MM.1S (cell line): Measurements from ENCODE around the gene AGBL1.

ENCODE experiments used
- DNase-seq: peaks from one replicate; pipeline ENCODE4 v3.0.0-alpha.2; 2015
- H2AFZ ChIP-seq: fragments of 300-600 bp; sonication (generic); 2 replicates; pipeline ENCODE4 v1.6.0; 2016; ENCODE audit warnings: antibody characterized with exemption, low read length
- H3F3A ChIP-seq: fragments of 300-600 bp; sonication (generic); 2 replicates; pipeline ENCODE4 v1.6.1; 2016; ENCODE audit warnings: mild to moderate bottlenecking, antibody characterized with exemption, low read length, moderate library complexity, mixed read lengths; ENCODE audit not compliant: insufficient read depth
- H3K27ac ChIP-seq: fragments of 300-600 bp; sonication (generic); 2 replicates; pipeline ENCODE4 v1.5.1; 2016; ENCODE audit warnings: mild to moderate bottlenecking, low read length
- H3K27me3 ChIP-seq: fragments of 300-600 bp; sonication (generic); replicated peaks from 2 replicates; pipeline ENCODE4 v1.6.0; 2016; ENCODE audit warnings: low read length; ENCODE audit not compliant: insufficient read depth
- H3K36me3 ChIP-seq: fragments of 300-600 bp; sonication (generic); replicated peaks from 2 replicates; pipeline ENCODE4 v1.6.1; 2016; ENCODE audit warnings: mild to moderate bottlenecking, low read length, mixed read lengths; ENCODE audit not compliant: insufficient read depth
- H3K4me1 ChIP-seq: fragments of 300-600 bp; sonication (generic); 2 replicates; pipeline ENCODE4 v1.6.1; 2016; ENCODE audit warnings: low read length, mixed read lengths
- H3K4me2 ChIP-seq: fragments of 300-600 bp; sonication (generic); 2 replicates; pipeline ENCODE4 v1.6.0; 2016; ENCODE audit warnings: low read depth, low read length
- H3K4me3 ChIP-seq: fragments of 300-600 bp; sonication (generic); 2 replicates; pipeline ENCODE4 v1.5.1; 2016; ENCODE audit warnings: low read length, mixed read lengths
- H3K79me2 ChIP-seq: fragments of 300-600 bp; sonication (generic); 2 replicates; pipeline ENCODE4 v1.6.1; 2016; ENCODE audit warnings: mixed run types, low read length, mixed read lengths
- H3K9ac ChIP-seq: fragments of 300-600 bp; sonication (generic); 2 replicates; pipeline ENCODE4 v1.6.1; 2016; ENCODE audit warnings: low read length, mixed read lengths
- H3K9me2 ChIP-seq: fragments of 300-600 bp; sonication (generic); replicated peaks from 2 replicates; pipeline ENCODE4 v1.6.1; 2016; ENCODE audit warnings: mild to moderate bottlenecking, low read length, mixed read lengths; ENCODE audit not compliant: insufficient read depth
- H3K9me3 ChIP-seq: fragments of 300-600 bp; sonication (generic); replicated peaks from 2 replicates; pipeline ENCODE4 v1.6.1; 2016; ENCODE audit warnings: mild to moderate bottlenecking, low read length, mixed read lengths; ENCODE audit not compliant: insufficient read depth
- H4K20me1 ChIP-seq: fragments of 300-600 bp; sonication (generic); 2 replicates; pipeline ENCODE4 v1.6.1; 2016; ENCODE audit warnings: mild to moderate bottlenecking, low read length, moderate library complexity, mixed read lengths; ENCODE audit not compliant: insufficient read depth
- EZH2 ChIP-seq: fragments of 300-600 bp; sonication (generic); optimal IDR thresholded peaks from 2 replicates; pipeline ENCODE3; 2017; ENCODE audit warnings: low read depth, mild to moderate bottlenecking, antibody characterized with exemption, low read length, mixed read lengths
- EZH2phosphoT487 ChIP-seq: fragments of 300-600 bp; sonication (generic); IDR thresholded peaks from 2 replicates; pipeline ENCODE4 v1.6.1; 2018; ENCODE audit warnings: antibody characterized with exemption, low read length
- TF ChIP-seq, protein P1 (sequence below): fragments of 300-600 bp; sonication (generic); IDR thresholded peaks from 2 replicates; pipeline ENCODE4 v1.5.1; 2016; ENCODE audit warnings: antibody characterized with exemption, low read length, mixed read lengths

Gene AGBL1

DNA sequence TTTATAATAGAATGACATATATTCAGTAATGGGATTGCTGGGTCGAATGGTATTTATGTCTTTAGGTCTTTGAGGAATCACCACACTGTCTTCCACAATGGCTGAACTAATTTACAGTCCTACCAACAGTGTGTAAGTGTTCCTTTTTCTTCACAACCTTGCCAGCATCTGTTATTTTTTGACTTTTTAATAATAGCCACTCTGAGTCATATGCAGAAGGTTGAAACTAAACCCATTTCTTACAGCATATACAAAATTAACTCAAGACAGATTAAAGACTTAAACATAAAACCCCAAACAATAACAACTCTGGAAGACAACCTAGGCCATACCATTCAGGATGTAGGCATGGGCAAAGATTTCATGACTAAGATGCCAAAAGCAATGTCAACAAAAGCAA, 671.4 kb downstream of the AGBL1 start:
- Histone ChIP-seq H4K20me1 (no peaks in the 10 kb centered on the region), H3K4me2 (no peak overlapping the region), H3K27ac (no peak overlapping the region), H3K9me3 (no peaks in the 10 kb centered on the region), H3K9me2 (no peaks in the 10 kb centered on the region), H3K79me2 (no peaks in the 10 kb centered on the region), H3K4me1 (no peaks in the 10 kb centered on the region), H3K9ac (no peak overlapping the region), H3K27me3 (no peaks in the 10 kb centered on the region), H2AFZ (no peak overlapping the region), H3K4me3 (no peak overlapping the region), H3F3A (no peaks in the 10 kb centered on the region), H3K36me3 (no peaks in the 10 kb centered on the region)
- TF ChIP-seq, protein P1, sequence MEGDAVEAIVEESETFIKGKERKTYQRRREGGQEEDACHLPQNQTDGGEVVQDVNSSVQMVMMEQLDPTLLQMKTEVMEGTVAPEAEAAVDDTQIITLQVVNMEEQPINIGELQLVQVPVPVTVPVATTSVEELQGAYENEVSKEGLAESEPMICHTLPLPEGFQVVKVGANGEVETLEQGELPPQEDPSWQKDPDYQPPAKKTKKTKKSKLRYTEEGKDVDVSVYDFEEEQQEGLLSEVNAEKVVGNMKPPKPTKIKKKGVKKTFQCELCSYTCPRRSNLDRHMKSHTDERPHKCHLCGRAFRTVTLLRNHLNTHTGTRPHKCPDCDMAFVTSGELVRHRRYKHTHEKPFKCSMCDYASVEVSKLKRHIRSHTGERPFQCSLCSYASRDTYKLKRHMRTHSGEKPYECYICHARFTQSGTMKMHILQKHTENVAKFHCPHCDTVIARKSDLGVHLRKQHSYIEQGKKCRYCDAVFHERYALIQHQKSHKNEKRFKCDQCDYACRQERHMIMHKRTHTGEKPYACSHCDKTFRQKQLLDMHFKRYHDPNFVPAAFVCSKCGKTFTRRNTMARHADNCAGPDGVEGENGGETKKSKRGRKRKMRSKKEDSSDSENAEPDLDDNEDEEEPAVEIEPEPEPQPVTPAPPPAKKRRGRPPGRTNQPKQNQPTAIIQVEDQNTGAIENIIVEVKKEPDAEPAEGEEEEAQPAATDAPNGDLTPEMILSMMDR = no peak
- TF ChIP-seq EZH2phosphoT487 = no peak
- TF ChIP-seq EZH2 = no peak
- no peak for DNase-seq

DNA sequence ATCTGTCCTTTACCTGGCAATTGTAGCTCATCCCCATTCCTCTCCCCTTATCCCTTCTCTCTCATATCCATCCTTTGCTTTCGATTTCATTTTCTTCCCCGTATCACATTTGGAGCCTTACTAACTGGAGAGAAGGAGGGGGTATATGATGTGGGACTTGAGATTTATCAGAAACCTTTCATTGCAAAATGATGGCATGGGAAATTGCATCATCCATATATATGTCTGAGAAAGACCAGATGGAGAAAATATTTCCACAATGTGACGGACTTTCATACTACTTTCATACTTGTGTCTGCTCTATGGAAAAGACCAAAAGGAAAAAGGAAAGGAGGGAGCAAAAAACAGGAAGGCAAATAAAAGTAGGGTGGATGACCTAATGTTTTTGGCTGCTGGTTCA, 675.2 kb downstream of the AGBL1 start:
- Histone ChIP-seq H2AFZ (no peak overlapping the region), H4K20me1 (no peaks in the 10 kb centered on the region), H3F3A (no peaks in the 10 kb centered on the region), H3K4me2 (no peak overlapping the region), H3K4me3 (no peak overlapping the region), H3K4me1 (no peaks in the 10 kb centered on the region), H3K36me3 (no peaks in the 10 kb centered on the region), H3K27me3 (no peaks in the 10 kb centered on the region), H3K9me3 (no peaks in the 10 kb centered on the region), H3K9me2 (no peaks in the 10 kb centered on the region), H3K79me2 (no peaks in the 10 kb centered on the region), H3K9ac (no peak overlapping the region), H3K27ac (no peak overlapping the region)
- TF ChIP-seq, protein P1 = no peak
- TF ChIP-seq EZH2phosphoT487 (no peak), EZH2 (no peak)
- DNase-seq = no peak

DNA sequence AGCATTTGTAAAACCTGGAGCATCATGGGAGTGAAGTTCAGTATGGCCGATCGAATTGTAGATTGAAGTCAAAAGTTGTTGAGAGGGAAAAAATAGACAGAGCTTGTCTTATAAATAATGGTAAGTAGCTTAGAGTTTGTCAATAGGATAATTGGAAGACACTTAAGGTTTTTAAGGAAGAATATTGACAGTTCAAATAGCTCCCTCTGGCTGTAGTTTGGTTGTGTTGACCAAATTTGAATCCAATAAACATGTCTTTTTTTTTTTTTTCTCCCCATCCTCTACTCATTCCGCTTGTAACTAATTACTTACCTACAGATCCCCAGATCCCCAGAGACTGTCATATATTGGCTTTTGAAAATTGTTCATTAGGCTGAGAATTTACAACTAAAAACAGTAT, 677.0 kb downstream of the AGBL1 start:
- H3K4me3 ChIP-seq = no peak overlapping the region
- H4K20me1 ChIP-seq = no peaks in the 10 kb centered on the region
- H3F3A ChIP-seq = no peaks in the 10 kb centered on the region
- no peak overlapping the region for H3K27ac ChIP-seq
- no peaks in the 10 kb centered on the region for H3K27me3 ChIP-seq
- no peak for DNase-seq
- H3K36me3 ChIP-seq = no peaks in the 10 kb centered on the region
- no peak overlapping the region for H3K4me2 ChIP-seq
- TF ChIP-seq EZH2 = no peak
- no peak for TF ChIP-seq EZH2phosphoT487
- TF ChIP-seq, protein P1 = no peak
- H3K4me1 ChIP-seq = no peaks in the 10 kb centered on the region
- H3K9ac ChIP-seq = no peak overlapping the region
- no peak overlapping the region for H2AFZ ChIP-seq
- no peaks in the 10 kb centered on the region for H3K9me3 ChIP-seq
- H3K9me2 ChIP-seq = no peaks in the 10 kb centered on the region
- H3K79me2 ChIP-seq = no peaks in the 10 kb centered on the region
